ENCODE results near the gene PRR30.

DNA sequence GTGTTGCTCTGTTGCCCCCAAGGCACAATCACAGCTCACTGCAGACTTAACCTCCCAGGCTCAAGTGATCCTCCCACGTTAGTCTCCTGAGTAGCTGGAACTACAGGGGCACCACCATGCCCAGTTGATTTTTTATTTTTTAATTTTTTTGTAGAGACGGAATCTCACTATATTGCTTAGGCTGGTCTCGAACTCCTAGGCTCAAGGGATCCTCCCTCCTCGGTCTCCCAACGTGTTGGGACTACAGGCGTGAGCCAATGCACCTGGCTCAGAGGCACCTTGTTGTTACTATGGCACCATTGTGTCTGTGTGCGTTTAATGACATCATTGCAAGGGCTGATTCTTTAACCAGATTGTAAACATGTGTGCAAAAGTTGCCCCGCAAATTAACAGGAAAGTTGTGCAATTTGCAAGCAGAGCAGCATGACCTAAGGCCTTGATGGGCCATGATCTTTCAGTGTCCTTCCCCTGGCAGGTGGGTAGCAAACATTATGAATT, 32.2 kb upstream of the PRR30 start:
- TF ChIP-seq EZH2 (IDR thresholded peaks at IDR 0.05; ENCODE audit: low read length): no peak
- TF ChIP-seq, protein P1, sequence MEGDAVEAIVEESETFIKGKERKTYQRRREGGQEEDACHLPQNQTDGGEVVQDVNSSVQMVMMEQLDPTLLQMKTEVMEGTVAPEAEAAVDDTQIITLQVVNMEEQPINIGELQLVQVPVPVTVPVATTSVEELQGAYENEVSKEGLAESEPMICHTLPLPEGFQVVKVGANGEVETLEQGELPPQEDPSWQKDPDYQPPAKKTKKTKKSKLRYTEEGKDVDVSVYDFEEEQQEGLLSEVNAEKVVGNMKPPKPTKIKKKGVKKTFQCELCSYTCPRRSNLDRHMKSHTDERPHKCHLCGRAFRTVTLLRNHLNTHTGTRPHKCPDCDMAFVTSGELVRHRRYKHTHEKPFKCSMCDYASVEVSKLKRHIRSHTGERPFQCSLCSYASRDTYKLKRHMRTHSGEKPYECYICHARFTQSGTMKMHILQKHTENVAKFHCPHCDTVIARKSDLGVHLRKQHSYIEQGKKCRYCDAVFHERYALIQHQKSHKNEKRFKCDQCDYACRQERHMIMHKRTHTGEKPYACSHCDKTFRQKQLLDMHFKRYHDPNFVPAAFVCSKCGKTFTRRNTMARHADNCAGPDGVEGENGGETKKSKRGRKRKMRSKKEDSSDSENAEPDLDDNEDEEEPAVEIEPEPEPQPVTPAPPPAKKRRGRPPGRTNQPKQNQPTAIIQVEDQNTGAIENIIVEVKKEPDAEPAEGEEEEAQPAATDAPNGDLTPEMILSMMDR (optimal IDR thresholded peaks at IDR 0.05 in 1 of 3, IDR thresholded peaks at IDR 0.05 in 1 of 3, conservative IDR thresholded peaks at IDR 0.05 in 1 of 3; ENCODE audit: extremely low read depth in 1 of 3, insufficient read depth in 2 of 3, low read length in 3 of 3): no peak
